Keratinocyte (primary cell): Measurements from ENCODE around the gene WDR46. TPM values are rescaled to one million over a fixed set of nuclear protein-coding genes. Genes with fewer than 3 reads are reported as not detected.

ENCODE experiments used
- DNase-seq: peaks from one replicate; pipeline ENCODE4 v3.0.0-alpha.2; 2011; ENCODE audit warnings: low read depth, missing footprints, low spot score
- FAIRE-seq: peaks from 2 replicates; lab custom pipeline; 2011; peaks lifted over from hg19 to GRCh38; lab: Jason Lieb, UNC
- H2AFZ ChIP-seq: 2 replicates; pipeline ENCODE4 v1.6.0; 2012; ENCODE audit warnings: low read length, control low read depth, inconsistent platforms; ENCODE audit not compliant: control insufficient read depth
- H3K27ac ChIP-seq: 2 replicates; pipeline ENCODE4 v1.5.1; 2011; ENCODE audit warnings: low read length; ENCODE audit not compliant: control insufficient read depth, insufficient read depth
- H3K27me3 ChIP-seq: 3 replicates; pipeline ENCODE4 v1.6.0; 2011; ENCODE audit warnings: low read length; ENCODE audit not compliant: control insufficient read depth, insufficient read depth; ENCODE audit errors: extremely low read depth
- H3K36me3 ChIP-seq, 2 experiments: 2 replicates in 1 of 2; 3 replicates in 1 of 2; pipeline ENCODE4 v1.5.1; 2011; ENCODE audit warnings: low read length in 2 of 2, mild to moderate bottlenecking in 1 of 2; ENCODE audit not compliant: control insufficient read depth in 2 of 2, insufficient read depth in 2 of 2; ENCODE audit errors: extremely low read depth in 1 of 2
- H3K4me1 ChIP-seq: 3 replicates; pipeline ENCODE4 v1.5.1; 2011; ENCODE audit warnings: low read length; ENCODE audit not compliant: control insufficient read depth, insufficient read depth; ENCODE audit errors: extremely low read depth
- H3K4me2 ChIP-seq: 3 replicates; pipeline ENCODE4 v1.6.0; 2011; ENCODE audit warnings: low read depth, low read length; ENCODE audit not compliant: control insufficient read depth, insufficient read depth; ENCODE audit errors: extremely low read depth
- H3K4me3 ChIP-seq, 3 experiments: fragments of 200-600 bp in 1 of 3; sonication (generic) in 1 of 3; 2 replicates in 2 of 3; 3 replicates in 1 of 3; pipeline ENCODE4 v1.5.1; 2011 to 2016; ENCODE audit warnings: low read length in 3 of 3, mild to moderate bottlenecking in 3 of 3, control low read depth in 2 of 3, inconsistent platforms in 1 of 3, low read depth in 1 of 3, mixed read lengths in 1 of 3, mixed run types in 1 of 3, moderate library complexity in 1 of 3; ENCODE audit not compliant: control insufficient read depth in 2 of 3, insufficient read depth in 2 of 3; ENCODE audit errors: extremely low read depth in 1 of 3
- H3K79me2 ChIP-seq: 2 replicates; pipeline ENCODE4 v1.6.0; 2012; ENCODE audit warnings: low read length; ENCODE audit not compliant: control insufficient read depth, insufficient read depth
- H3K9ac ChIP-seq: 3 replicates; pipeline ENCODE4 v1.6.0; 2011; ENCODE audit warnings: low read length; ENCODE audit not compliant: control insufficient read depth, insufficient read depth; ENCODE audit errors: extremely low read depth
- H3K9me1 ChIP-seq: 3 replicates; pipeline ENCODE4 v1.6.0; 2011; ENCODE audit warnings: low read length; ENCODE audit not compliant: control insufficient read depth, insufficient read depth; ENCODE audit errors: extremely low read depth
- H3K9me3 ChIP-seq: 2 replicates; pipeline ENCODE4 v1.5.1; 2012; ENCODE audit warnings: low read depth, low read length; ENCODE audit not compliant: control insufficient read depth
- H4K20me1 ChIP-seq: 3 replicates; pipeline ENCODE4 v1.6.0; 2011; ENCODE audit warnings: low read length; ENCODE audit not compliant: control insufficient read depth, insufficient read depth; ENCODE audit errors: extremely low read depth
- CTCF ChIP-seq, 3 experiments: IDR thresholded peaks in 1 of 3; conservative IDR thresholded peaks in 1 of 3; optimal IDR thresholded peaks in 1 of 3; 2 replicates in 2 of 3; 3 replicates in 1 of 3; pipeline versions ENCODE3 to v1.5.1; 2011; ENCODE audit warnings: low read length in 3 of 3, mild to moderate bottlenecking in 3 of 3, moderate library complexity in 2 of 3, control low read depth in 1 of 3, inconsistent platforms in 1 of 3; ENCODE audit not compliant: insufficient read depth in 2 of 3; ENCODE audit errors: extremely low read depth in 1 of 3
- EZH2 ChIP-seq: IDR thresholded peaks from one replicate; pipeline ENCODE4 v1.6.1; 2012; ENCODE audit warnings: inconsistent platforms, mild to moderate bottlenecking, low read length, moderate library complexity
- dilution Hi-C: fragments of 300-500 bp; cut with MboI; formaldehyde crosslinking; loops from one replicate; pipeline ENCODE4 v1.7.0; 2020; ENCODE audit warnings: low sequenced_read_pairs; ENCODE audit not compliant: extremely low pct_ligation_motif_present
- polyA plus RNA-seq, 5 experiments: library from polyadenylated mRNA; depleted of rRNA in 3 of 5; stranded (reverse) in 3 of 5; stranded (forward) in 1 of 5; unstranded in 1 of 5; fragments of >200 nt; gene quantifications; 1 replicate in 1 of 5; 2 replicates in 3 of 5; 3 replicates in 1 of 5; pipeline versions ENCODE4 v1.2.1 to v1.2.3, GENCODE V29; 2011 to 2012; ENCODE audit warnings: missing spikeins in 2 of 5, low read depth in 1 of 5, low replicate concordance in 1 of 5

Gene WDR46
- polyA plus RNA-seq, 1 donor (not counting 4 experiments of a cell fraction or from before 2014, with no cell fraction given): 43.0 TPM

- peak overlapping the region; percentile 90 for H2AFZ ChIP-seq
- peak overlapping the region; percentile 100 for H3K4me2 ChIP-seq
- peak; percentile 69 for FAIRE-seq
- no peak for DNase-seq
- H3K9me1 ChIP-seq: no peaks in the 10 kb centered on the region
- no peak for TF ChIP-seq EZH2
- TF ChIP-seq CTCF (optimal IDR thresholded peaks at IDR 0.05 in 1 of 3, IDR thresholded peaks at IDR 0.05 in 1 of 3, conservative IDR thresholded peaks at IDR 0.05 in 1 of 3; ENCODE audit: extremely low read depth in 1 of 3, insufficient read depth in 2 of 3, low read length in 3 of 3): peak; percentile 87 to 100 (median 97)
- peak overlapping the region; percentile 27 to 84 (median 75) for H3K4me3 ChIP-seq
- H3K79me2 ChIP-seq: no peaks in the 10 kb centered on the region
- no peaks in the 10 kb centered on the region for H4K20me1 ChIP-seq
- H3K4me1 ChIP-seq: peaks cover 26% of the 10 kb centered on the region
- peak overlapping the region; percentile 93 for H3K27ac ChIP-seq
- no peaks in the 10 kb centered on the region for H3K9me3 ChIP-seq
- H3K36me3 ChIP-seq: peaks cover 0 to 10% of the 10 kb centered on the region in 2 experiments
- H3K27me3 ChIP-seq: no peaks in the 10 kb centered on the region
- peak overlapping the region; percentile 83 for H3K9ac ChIP-seq
- dilution Hi-C loops: no loop called here
These were observed 40.9 kb downstream of the WDR46 start for GRCh38 chr6:33247977-33248642.

GRCh38 chr6:33243476-33243875 lies 45.6 kb downstream of the WDR46 start:
- dilution Hi-C loops: no loop called here
- FAIRE-seq: no peak

More at GRCh38 chr6:33243476-33243875, 45.6 kb downstream of the WDR46 start:
- H3K9ac ChIP-seq: no peak overlapping the region
- H3K9me3 ChIP-seq: no peaks in the 10 kb centered on the region
- TF ChIP-seq CTCF (optimal IDR thresholded peaks at IDR 0.05 in 1 of 3, IDR thresholded peaks at IDR 0.05 in 1 of 3, conservative IDR thresholded peaks at IDR 0.05 in 1 of 3; ENCODE audit: extremely low read depth in 1 of 3, insufficient read depth in 2 of 3, low read length in 3 of 3) (no peak), EZH2 (no peak)
- H3K4me1 ChIP-seq: peaks cover 5% of the 10 kb centered on the region
- H3K27me3 ChIP-seq: no peaks in the 10 kb centered on the region
- H3K27ac ChIP-seq: no peak overlapping the region
- DNase-seq: no peak
- H2AFZ ChIP-seq: no peak overlapping the region
- H3K79me2 ChIP-seq: no peaks in the 10 kb centered on the region
- H3K4me2 ChIP-seq: no peak overlapping the region
- no peak overlapping the region for H3K4me3 ChIP-seq
- H4K20me1 ChIP-seq: no peaks in the 10 kb centered on the region
- H3K36me3 ChIP-seq: no peaks in the 10 kb centered on the region
- no peaks in the 10 kb centered on the region for H3K9me1 ChIP-seq
